Measurements from ENCODE around the gene TPCN1. TPM values are rescaled to one million over a fixed set of nuclear protein-coding genes. Genes with fewer than 3 reads are reported as not detected.

Gene TPCN1
- total RNA-seq, 2 donors from 2014 or later: 74.7 to 84.0 TPM

- Mint-ChIP-seq H3K4me3 (peak overlapping the region; percentile 87 to 91), H3K36me3 (ENCODE audit: insufficient read depth in 2 of 2) (no peaks in the 10 kb centered on the region), H3K27me3 (ENCODE audit: low read depth) (no peaks in the 10 kb centered on the region), H3K9me3 (no peaks in the 10 kb centered on the region), H3K27ac (peak overlapping the region; percentile 87), H3K4me1 (ENCODE audit: low read depth) (peaks cover 55% of the 10 kb centered on the region)
- ATAC-seq (replicated peaks in 1 of 2) (no peak), DNase-seq (no peak)
Measured at GRCh38 chr12:113220593-113221180, 577 bp upstream of the TPCN1 start.

GRCh38 chr12:113221997-113222729 is 899 bp downstream of the TPCN1 start:
- Mint-ChIP-seq H3K27me3 (ENCODE audit: low read depth) (no peaks in the 10 kb centered on the region), H3K9me3 (no peaks in the 10 kb centered on the region), H3K4me1 (ENCODE audit: low read depth) (peaks cover 42% of the 10 kb centered on the region), H3K27ac (peak overlapping the region; percentile 82), H3K4me3 (peak overlapping the region; percentile 87 to 91), H3K36me3 (ENCODE audit: insufficient read depth in 2 of 2) (peaks cover 0 to 4% of the 10 kb centered on the region in 2 donors)
- no peak for ATAC-seq (replicated peaks in 1 of 2)
- DNase-seq: peak in 1 of 2 donors; percentile 37

- Mint-ChIP-seq H3K27me3 (ENCODE audit: low read depth) (no peaks in the 10 kb centered on the region), H3K9me3 (no peaks in the 10 kb centered on the region), H3K36me3 (ENCODE audit: insufficient read depth in 2 of 2) (peaks cover 2 to 11% of the 10 kb centered on the region in 2 donors), H3K27ac (peak overlapping the region; percentile 82), H3K4me3 (peak overlapping the region; percentile 87 to 91), H3K4me1 (ENCODE audit: low read depth) (peaks cover 39% of the 10 kb centered on the region)
- no peak for ATAC-seq (replicated peaks in 1 of 2)
- no peak for DNase-seq
Measured at GRCh38 chr12:113222730-113223531, 1.7 kb downstream of the TPCN1 start.

DNA sequence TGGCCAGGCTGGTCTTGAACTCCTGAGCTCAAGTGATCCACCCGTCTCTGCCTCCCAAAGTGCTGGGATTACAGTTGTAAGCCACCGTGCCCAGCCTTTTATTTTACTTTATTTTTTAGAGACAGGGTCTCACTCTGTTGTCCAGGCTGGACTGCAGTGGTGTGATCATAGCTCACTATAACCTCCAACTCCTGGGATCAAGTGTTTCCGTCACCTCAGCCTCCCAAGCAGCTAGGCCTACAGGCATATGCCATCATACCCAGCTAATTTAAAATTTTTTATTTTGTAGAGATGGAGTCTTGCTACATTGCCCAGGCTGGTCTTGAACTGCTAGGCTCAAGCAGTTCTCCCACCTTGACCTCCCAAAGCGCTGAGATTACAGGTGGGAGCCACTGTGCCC is 3.7 kb downstream of the TPCN1 start:
- no peak for DNase-seq
- Mint-ChIP-seq H3K4me1 (ENCODE audit: low read depth) (peaks cover 56% of the 10 kb centered on the region), H3K27me3 (ENCODE audit: low read depth) (no peaks in the 10 kb centered on the region), H3K36me3 (ENCODE audit: insufficient read depth in 2 of 2) (peaks cover 2 to 21% of the 10 kb centered on the region in 2 donors), H3K9me3 (no peaks in the 10 kb centered on the region), H3K27ac (no peak overlapping the region), H3K4me3 (no peak overlapping the region)
- ATAC-seq (replicated peaks in 1 of 2): no peak

- H3K4me3 Mint-ChIP-seq: no peak overlapping the region
- no peak for DNase-seq
- H3K4me1 Mint-ChIP-seq (ENCODE audit: low read depth): peaks cover 60% of the 10 kb centered on the region
- H3K36me3 Mint-ChIP-seq (ENCODE audit: insufficient read depth in 2 of 2): peaks cover 2 to 33% of the 10 kb centered on the region in 2 donors
- ATAC-seq (replicated peaks in 1 of 2): no peak
- no peaks in the 10 kb centered on the region for H3K27me3 Mint-ChIP-seq (ENCODE audit: low read depth)
- no peaks in the 10 kb centered on the region for H3K9me3 Mint-ChIP-seq
- no peak overlapping the region for H3K27ac Mint-ChIP-seq
Measured at GRCh38 chr12:113226696-113227568, 5.7 kb downstream of the TPCN1 start.

GRCh38 chr12:113227686-113228391 is 6.6 kb downstream of the TPCN1 start:
- Mint-ChIP-seq H3K4me1 (ENCODE audit: low read depth) (peaks cover 60% of the 10 kb centered on the region), H3K27ac (peak overlapping the region; percentile 19), H3K4me3 (no peak overlapping the region), H3K9me3 (no peaks in the 10 kb centered on the region), H3K36me3 (ENCODE audit: insufficient read depth in 2 of 2) (peaks cover 2 to 38% of the 10 kb centered on the region in 2 donors), H3K27me3 (ENCODE audit: low read depth) (no peaks in the 10 kb centered on the region)
- DNase-seq (no peak), ATAC-seq (replicated peaks in 1 of 2) (no peak)

DNA sequence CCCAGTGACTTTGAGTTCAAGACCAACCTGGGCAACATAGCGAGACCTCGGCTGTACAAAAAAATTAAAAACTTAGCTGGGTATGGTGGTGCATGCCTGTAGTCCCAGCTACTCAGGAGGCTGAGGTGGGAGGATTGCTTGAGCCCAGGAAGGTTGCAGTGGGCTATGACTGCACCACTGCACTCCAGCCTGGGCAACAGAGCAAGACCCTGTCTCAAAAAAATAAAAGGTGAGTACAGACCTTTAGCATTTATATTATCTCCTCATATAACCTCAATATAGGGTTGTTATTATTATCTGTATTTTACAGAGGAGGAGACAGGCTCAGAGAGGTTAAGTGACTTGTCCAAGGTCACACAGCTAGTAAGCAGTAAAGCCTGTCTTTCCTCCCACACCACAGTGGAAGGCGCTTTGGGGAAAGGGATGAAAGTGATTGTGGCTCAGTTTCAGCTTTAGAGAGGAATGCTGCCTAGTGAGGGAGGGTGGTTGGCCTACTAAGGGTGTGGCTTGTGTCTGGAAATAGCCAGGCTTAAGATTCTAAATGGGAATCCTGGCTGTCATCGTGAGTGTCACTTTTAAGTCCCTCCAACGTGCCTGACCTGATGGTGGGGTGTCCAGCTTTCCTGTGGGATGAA is 7.2 kb downstream of the TPCN1 start:
- H3K4me1 Mint-ChIP-seq (ENCODE audit: low read depth): peaks cover 60% of the 10 kb centered on the region
- H3K27ac Mint-ChIP-seq: peak overlapping the region; percentile 43
- H3K9me3 Mint-ChIP-seq: no peaks in the 10 kb centered on the region
- DNase-seq (no peak), ATAC-seq (replicated peaks in 1 of 2) (no peak)
- H3K27me3 Mint-ChIP-seq (ENCODE audit: low read depth): no peaks in the 10 kb centered on the region
- peak overlapping the region; percentile 1 to 29 for H3K4me3 Mint-ChIP-seq
- peaks cover 4 to 40% of the 10 kb centered on the region in 2 donors for H3K36me3 Mint-ChIP-seq (ENCODE audit: insufficient read depth in 2 of 2)

DNA sequence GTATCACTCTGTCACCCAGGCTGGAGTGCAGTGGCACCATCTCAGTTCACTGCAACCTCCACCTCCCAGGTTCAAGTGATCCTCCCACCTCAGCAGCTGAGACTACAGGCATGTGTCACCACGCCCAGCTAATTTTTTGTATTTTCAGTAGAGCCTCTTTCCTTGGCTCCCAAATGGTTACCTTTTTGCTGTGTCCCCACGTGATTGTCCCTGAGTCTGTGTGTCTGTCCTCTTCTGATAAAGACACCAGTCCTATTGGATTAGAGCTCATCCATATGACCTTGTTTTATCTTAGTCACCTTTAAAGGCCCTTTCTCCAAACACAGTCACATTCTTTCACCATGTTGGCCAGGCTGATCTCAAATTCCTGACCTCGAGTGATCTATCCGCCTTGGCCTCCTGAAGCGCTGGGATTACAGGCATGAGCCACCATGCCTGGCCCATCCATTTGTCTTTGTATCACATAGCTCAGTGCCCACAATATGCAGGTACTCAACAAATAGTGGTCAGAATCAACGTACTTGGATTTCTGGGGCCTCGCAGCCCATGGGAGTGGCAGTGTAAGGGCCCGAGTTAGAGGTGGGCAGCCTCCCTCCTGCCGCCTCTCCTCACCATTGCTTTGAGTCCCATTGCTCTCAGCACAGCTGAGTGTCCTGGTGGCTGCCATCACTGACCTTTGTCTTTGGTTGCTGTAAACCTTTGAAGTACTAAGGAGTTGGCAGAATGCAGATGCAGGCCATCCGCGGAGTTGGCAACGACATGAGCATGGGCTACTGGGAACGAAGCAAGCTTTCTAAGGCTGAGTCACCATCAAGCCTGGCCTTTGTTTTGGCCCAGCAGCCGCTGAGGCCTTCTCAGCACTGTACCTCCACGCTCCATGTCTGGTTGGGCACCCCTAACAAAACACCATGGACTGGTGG is 9.3 kb downstream of the TPCN1 start:
- no peak for DNase-seq
- H3K36me3 Mint-ChIP-seq (ENCODE audit: insufficient read depth in 2 of 2): peaks cover 4 to 49% of the 10 kb centered on the region in 2 donors

GRCh38 chr12:113231235-113232088 is 10.2 kb downstream of the TPCN1 start:
- Mint-ChIP-seq H3K4me1 (ENCODE audit: low read depth) (peaks cover 76% of the 10 kb centered on the region), H3K27ac (no peak overlapping the region), H3K4me3 (no peak overlapping the region), H3K36me3 (ENCODE audit: insufficient read depth in 2 of 2) (peaks cover 4 to 52% of the 10 kb centered on the region in 2 donors), H3K9me3 (no peaks in the 10 kb centered on the region), H3K27me3 (ENCODE audit: low read depth) (no peaks in the 10 kb centered on the region)
- DNase-seq (no peak), ATAC-seq (replicated peaks in 1 of 2) (no peak)

More for the DNA sequence above, 9.3 kb downstream of the TPCN1 start:
- Mint-ChIP-seq H3K27ac (peak overlapping the region; percentile 43), H3K4me3 (peak overlapping the region; percentile 35 to 52), H3K27me3 (ENCODE audit: low read depth) (no peaks in the 10 kb centered on the region), H3K4me1 (ENCODE audit: low read depth) (peaks cover 67% of the 10 kb centered on the region), H3K9me3 (no peaks in the 10 kb centered on the region)
- ATAC-seq (replicated peaks in 1 of 2): peak; percentile 37 to 38

DNA sequence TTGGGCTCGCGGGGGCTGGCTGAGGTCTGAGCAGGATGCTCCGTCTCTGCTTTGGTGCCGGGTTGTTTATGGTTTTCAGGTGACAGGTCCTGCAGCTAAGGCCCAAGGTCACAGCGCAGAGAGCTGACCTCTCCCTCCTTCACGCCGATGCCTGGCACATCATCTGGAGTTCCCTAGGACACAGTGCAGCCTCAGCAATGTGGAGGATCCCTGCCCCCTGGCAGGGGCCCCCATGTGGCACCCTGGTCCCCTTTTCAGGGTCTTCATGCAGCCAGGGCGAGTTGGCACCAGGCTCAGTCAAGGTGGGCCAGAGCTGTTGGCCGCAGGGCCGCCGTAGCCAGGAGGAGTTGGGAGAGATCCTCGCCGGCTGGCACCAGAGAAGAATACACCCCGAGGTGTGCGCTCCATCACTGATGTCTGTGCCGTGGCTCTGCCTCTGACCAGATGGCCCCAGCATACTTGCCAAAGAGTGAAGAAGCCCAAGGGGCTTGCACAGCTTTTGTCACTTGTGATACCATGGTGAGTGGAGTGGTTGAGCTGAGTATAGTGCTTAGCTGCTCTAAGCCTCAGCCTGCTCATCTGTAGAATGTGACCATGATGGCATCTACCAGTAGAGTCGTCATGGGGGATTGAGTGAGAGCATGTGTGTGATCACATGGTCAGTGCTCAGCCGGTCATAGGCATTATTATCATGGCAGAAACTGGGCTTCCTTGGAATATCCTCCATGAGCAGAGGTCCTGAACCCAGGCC is 11.0 kb downstream of the TPCN1 start:
- Mint-ChIP-seq H3K27ac (no peak overlapping the region), H3K9me3 (no peaks in the 10 kb centered on the region), H3K27me3 (ENCODE audit: low read depth) (no peaks in the 10 kb centered on the region), H3K4me3 (peak overlapping the region; percentile 83 to 88), H3K36me3 (ENCODE audit: insufficient read depth in 2 of 2) (peaks cover 4 to 51% of the 10 kb centered on the region in 2 donors), H3K4me1 (ENCODE audit: low read depth) (peaks cover 76% of the 10 kb centered on the region)
- no peak for DNase-seq
- ATAC-seq (replicated peaks in 1 of 2): no peak

Measured in activated T-cell treated with anti-CD3 and anti-CD28 coated beads, Interleukin-2, amount 50 U/mL, for 72 hours (primary cell).